Fibroblast of mammary gland (primary cell): ENCODE results near the gene CYFIP2.

Experiments used
- DNase-seq: peaks from one replicate; pipeline ENCODE4 v3.0.0-alpha.2; 2010; ENCODE audit warnings: low read depth
- H3K4me3 ChIP-seq: 2 replicates; pipeline ENCODE4 v1.5.1; 2011; ENCODE audit warnings: low read depth, mild to moderate bottlenecking, low read length, moderate library complexity; ENCODE audit not compliant: control insufficient read depth
- TF ChIP-seq, protein P1 (sequence below): conservative IDR thresholded peaks from 2 replicates; pipeline ENCODE4 v1.5.1; 2011; ENCODE audit warnings: low read depth, low read length, inconsistent platforms; ENCODE audit not compliant: control insufficient read depth, insufficient read depth

The CYFIP2 gene

DNA sequence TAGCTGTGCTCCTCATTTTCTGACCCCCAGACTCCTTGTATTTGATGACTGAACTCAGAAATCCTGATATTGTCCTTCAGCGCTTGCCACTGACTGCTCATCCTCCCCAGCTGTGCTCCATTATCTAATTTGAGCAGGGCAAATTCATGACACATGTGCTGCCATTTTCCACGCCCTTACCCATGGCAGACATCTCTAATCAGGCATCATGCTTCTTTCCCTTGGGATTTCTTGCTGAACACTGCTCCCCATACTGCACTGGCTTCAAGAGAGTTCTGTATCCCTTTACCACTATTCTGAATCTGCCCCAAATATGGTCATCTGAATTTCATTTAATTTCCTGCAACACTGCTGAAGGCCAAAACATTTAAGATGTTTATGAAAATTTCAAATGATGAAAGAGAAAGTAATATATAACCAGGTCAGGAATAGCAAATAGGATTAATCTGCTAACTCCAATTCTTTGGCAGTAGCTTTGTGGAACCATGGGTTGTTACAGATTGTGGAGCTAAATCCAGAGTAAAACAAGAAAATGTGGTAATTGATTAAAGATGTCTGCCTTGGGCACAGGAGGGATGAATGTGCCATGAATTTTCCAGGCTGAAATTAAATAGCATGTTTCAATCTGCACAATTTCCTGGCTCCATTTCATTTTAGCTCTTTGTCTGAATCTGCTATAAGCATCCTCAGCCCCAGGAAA lies 93.6 kb downstream of the CYFIP2 start:
- peak; percentile 31 for DNase-seq
- no peak overlapping the region for H3K4me3 ChIP-seq
- TF ChIP-seq, protein P1, sequence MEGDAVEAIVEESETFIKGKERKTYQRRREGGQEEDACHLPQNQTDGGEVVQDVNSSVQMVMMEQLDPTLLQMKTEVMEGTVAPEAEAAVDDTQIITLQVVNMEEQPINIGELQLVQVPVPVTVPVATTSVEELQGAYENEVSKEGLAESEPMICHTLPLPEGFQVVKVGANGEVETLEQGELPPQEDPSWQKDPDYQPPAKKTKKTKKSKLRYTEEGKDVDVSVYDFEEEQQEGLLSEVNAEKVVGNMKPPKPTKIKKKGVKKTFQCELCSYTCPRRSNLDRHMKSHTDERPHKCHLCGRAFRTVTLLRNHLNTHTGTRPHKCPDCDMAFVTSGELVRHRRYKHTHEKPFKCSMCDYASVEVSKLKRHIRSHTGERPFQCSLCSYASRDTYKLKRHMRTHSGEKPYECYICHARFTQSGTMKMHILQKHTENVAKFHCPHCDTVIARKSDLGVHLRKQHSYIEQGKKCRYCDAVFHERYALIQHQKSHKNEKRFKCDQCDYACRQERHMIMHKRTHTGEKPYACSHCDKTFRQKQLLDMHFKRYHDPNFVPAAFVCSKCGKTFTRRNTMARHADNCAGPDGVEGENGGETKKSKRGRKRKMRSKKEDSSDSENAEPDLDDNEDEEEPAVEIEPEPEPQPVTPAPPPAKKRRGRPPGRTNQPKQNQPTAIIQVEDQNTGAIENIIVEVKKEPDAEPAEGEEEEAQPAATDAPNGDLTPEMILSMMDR: no peak

DNA sequence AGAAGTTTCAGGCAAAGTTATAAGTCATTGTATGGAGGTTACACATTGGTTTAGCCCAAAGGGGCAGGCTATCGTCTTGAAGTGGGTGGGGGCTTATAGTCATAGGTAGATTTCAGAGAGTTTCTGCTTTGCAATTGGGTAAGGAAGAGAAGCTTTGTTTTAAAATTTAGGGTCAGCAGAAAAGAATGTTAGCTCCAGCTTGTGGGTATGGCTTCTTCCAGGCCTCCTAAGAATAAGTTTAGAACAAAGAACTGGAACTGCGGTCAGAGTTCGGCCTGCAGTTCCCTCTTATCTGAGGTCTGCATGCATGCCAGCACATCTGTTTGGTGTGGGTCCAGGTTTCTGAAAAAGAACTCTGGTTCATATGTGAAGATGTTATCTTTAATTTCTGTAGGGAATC lies 96.1 kb downstream of the CYFIP2 start:
- peak; percentile 54 for DNase-seq
- TF ChIP-seq, protein P1: no peak
- H3K4me3 ChIP-seq: no peak overlapping the region

DNA sequence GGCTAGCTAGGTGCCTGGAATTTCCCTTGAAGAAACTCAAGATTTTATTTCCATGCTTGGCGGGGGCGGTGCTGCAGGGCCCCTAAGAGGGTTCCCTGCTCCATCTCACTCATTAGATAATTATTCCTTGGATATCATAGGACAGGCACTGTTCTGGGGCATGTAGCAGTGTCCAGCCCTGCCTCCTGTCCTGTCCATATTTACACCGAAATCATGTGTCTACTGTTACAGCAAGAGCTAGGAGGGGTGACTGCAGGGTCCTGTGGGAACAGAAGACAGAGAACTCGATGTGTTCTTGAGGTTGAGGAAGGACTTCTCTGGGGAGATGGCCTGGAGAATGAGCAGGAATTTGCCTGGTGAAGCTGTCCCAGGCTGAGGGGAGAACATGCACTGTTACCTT lies 96.6 kb downstream of the CYFIP2 start:
- TF ChIP-seq, protein P1: no peak
- DNase-seq: no peak
- no peak overlapping the region for H3K4me3 ChIP-seq

DNA sequence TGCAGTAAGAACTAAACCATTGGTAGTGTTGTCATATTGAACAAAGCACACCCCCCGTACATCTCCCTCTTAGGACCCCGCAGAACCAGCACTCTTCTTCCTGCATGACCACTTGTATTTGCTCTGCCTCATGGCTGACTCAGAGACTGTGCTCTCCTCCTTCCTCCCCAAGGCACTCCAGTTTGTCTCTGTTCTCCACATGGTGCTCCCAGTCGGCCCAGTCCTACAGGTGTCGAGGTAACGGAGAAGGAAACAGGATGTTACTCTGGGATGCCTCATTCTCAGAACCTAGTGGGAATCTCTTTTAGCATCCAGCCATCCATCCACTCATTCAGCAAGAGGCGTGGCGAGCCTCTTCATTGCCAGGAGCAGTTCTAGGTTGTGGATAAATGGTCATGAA lies 97.1 kb downstream of the CYFIP2 start:
- TF ChIP-seq, protein P1: no peak
- H3K4me3 ChIP-seq: no peak overlapping the region
- no peak for DNase-seq

DNA sequence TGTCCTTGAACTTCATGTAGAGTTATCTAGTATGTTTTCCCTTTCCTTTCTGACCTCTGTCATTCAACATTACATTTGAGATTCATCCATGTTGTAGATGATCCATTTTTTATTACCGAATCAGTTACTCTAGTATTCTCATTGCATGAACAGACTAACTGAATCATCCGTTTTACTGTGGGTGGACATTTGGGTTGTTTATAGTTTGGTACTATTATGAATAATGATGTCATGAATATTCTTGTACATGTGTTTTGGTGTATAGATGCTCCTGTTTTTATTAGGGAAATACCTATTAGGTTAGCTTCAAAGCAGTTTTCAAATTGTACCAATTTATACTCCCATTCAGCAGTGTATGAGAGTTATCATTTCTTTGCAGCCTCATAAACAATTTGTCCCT lies 99.8 kb downstream of the CYFIP2 start:
- TF ChIP-seq, protein P1: no peak
- H3K4me3 ChIP-seq: no peak overlapping the region
- peak; percentile 31 for DNase-seq

DNA sequence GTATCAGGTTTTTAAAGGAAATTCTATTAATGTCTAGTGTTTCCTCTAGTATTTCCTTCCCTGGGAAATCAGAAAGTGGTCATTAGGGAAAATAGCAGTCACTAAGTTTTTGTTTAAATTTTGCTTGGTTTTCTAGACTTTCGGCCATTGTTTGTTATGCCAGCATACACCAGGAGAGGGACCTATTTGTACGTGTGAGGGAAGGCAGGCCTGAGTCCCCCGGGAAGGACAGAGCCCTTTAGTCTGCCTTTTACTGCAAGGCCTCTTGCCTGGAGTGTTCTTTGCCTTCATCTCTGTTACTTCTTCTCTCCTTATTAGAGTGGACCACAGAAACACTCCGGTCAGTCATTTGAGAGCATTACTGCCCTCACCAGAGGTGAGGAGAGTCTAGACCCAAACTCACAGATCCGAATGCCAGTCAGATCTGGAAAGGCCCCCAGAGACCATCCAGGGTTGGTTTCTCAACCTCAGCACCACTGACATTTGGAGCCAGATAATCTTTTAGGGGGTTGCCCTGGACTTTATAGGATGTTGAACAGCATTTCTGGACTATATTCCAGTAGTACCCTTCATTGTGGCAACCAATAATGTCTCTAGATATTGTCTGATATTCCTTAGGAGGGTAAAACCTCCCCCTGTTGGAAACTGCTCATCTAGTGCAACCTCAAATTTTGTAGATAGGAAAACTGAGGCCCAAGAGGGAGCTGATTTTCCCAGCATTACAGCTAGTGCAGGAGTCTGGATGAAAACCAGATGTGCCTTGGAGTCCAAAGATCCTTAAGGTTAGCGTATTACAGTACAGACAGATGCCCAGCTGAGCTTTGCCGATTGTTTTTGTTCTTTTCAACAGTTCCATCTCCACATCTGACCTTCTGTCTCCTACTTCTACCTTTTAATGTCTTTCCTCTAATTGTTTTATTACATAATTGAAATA lies 101.1 kb downstream of the CYFIP2 start:
- H3K4me3 ChIP-seq: no peak overlapping the region
- TF ChIP-seq, protein P1: peak; percentile 80
- peak; percentile 81 for DNase-seq
